Thyroid gland (tissue), 4 donors: ENCODE results near the gene CLSTN2. TPM values are rescaled to one million over a fixed set of nuclear protein-coding genes. Genes with fewer than 3 reads are reported as not detected.
A peak's percentile ranks its signal among the peaks of the same experiment; 100 is the strongest.

Experiments
- DNase-seq, 2 donors: peaks; one replicate each; pipeline ENCODE4 v3.0.0-alpha.2; 2019
- H3K27ac ChIP-seq, 3 donors: fragments of 200-600 bp; sonication (generic); 1 replicate in 2 of 3; 2 replicates in 1 of 3; pipeline ENCODE4 v1.5.1; 2016 to 2019; ENCODE audit warnings: mild to moderate bottlenecking in 1 of 3, moderate library complexity in 1 of 3
- H3K27me3 ChIP-seq: fragments of 200-600 bp; sonication (generic); one replicate; pipeline ENCODE4 v1.5.1; 2019
- H3K36me3 ChIP-seq, 2 donors: fragments of 200-600 bp; sonication (generic); one replicate each; pipeline ENCODE4 v1.5.1; 2016 to 2019
- H3K4me1 ChIP-seq, 2 donors: fragments of 200-600 bp; sonication (generic); one replicate each; pipeline ENCODE4 v1.5.1; 2017 to 2019
- H3K4me3 ChIP-seq, 3 donors: fragments of 200-600 bp; sonication (generic); replicated peaks in 1 of 3; 1 replicate in 2 of 3; 2 replicates in 1 of 3; pipeline ENCODE4 v1.5.1; 2016; ENCODE audit warnings: mild to moderate bottlenecking in 1 of 3
- H3K9me3 ChIP-seq: fragments of 200-600 bp; sonication (generic); one replicate; pipeline ENCODE4 v1.5.1; 2017
- POLR2A ChIP-seq, 2 donors: fragments of 450-650 bp; IDR thresholded peaks; one replicate each; pipeline ENCODE4 v1.6.1; 2017; ENCODE audit warnings: antibody characterized with exemption in 2 of 2, mild to moderate bottlenecking in 2 of 2, moderate library complexity in 1 of 2
- WGBS, 2 donors: methylation state at CpG; one replicate each; pipeline ENCODE4 v1.1.5; 2017; 5-methylcytosine and 5-hydroxymethylcytosine counted together
- intact Hi-C: fragments of 100-400 bp; cut with DNase I; formaldehyde crosslinking; loops from one replicate; pipeline ENCODE4 v1.15.1; 2023
- total RNA-seq, 4 donors: library from RNA; depleted of rRNA; stranded (reverse); fragments of >200 nt; gene quantifications; one replicate each; pipeline ENCODE4 v1.2.3, GENCODE V29; 2016
- TF ChIP-seq, protein P1 (sequence below), 6 experiments: fragments of 200-600 bp in 3 of 6; fragments of 450-650 bp in 3 of 6; sonication (generic) in 3 of 6; IDR thresholded peaks; one replicate each; pipeline ENCODE4 v1.5.1; 2016 to 2019; ENCODE audit warnings: antibody characterized with exemption in 6 of 6, mild to moderate bottlenecking in 2 of 6, inconsistent platforms in 1 of 6, moderate library complexity in 1 of 6

Gene CLSTN2
- total RNA-seq, 4 donors from 2014 or later, result 9.7 to 32.9 (median 15.5) TPM

GRCh38 chr3:140428380-140428779, 493.4 kb downstream of the CLSTN2 start:
- DNase-seq, result no peak
- no peaks in the 10 kb centered on the region for H3K27me3 ChIP-seq
- H3K27ac ChIP-seq, result no peak overlapping the region
- WGBS, 2 donors, result 73 to 79% methylated on average over 3 of the region's 3 CpGs
- no peaks in the 10 kb centered on the region for H3K9me3 ChIP-seq
- intact Hi-C loops, result no loop called here
- peaks cover 0 to 7% of the 10 kb centered on the region in 2 donors for H3K4me1 ChIP-seq
- no peak overlapping the region for H3K4me3 ChIP-seq
- no peaks in the 10 kb centered on the region for H3K36me3 ChIP-seq
- TF ChIP-seq, protein P1, sequence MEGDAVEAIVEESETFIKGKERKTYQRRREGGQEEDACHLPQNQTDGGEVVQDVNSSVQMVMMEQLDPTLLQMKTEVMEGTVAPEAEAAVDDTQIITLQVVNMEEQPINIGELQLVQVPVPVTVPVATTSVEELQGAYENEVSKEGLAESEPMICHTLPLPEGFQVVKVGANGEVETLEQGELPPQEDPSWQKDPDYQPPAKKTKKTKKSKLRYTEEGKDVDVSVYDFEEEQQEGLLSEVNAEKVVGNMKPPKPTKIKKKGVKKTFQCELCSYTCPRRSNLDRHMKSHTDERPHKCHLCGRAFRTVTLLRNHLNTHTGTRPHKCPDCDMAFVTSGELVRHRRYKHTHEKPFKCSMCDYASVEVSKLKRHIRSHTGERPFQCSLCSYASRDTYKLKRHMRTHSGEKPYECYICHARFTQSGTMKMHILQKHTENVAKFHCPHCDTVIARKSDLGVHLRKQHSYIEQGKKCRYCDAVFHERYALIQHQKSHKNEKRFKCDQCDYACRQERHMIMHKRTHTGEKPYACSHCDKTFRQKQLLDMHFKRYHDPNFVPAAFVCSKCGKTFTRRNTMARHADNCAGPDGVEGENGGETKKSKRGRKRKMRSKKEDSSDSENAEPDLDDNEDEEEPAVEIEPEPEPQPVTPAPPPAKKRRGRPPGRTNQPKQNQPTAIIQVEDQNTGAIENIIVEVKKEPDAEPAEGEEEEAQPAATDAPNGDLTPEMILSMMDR (IDR thresholded peaks at IDR 0.05), result no peak
- no peak for TF ChIP-seq POLR2A (IDR thresholded peaks at IDR 0.05)

DNA sequence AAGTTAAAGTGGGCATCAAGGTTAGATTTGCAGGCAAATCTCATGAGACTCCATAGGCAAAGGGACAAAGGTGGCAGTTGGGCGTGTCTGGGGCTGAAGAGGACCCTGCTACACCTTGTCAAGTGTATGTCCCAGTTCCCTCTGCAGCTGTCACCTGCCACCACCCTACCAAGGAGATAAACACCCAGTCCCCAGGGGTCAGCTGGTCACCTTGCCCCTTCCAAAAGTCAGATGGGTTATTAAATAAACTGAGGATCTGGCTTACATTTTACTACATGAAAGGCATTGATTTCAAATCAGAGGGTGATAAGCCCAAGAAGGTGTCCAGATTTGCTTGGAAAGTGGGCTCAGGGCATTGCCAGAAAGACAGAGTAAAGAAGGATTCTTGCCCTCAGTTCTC, 494.8 kb downstream of the CLSTN2 start:
- H3K27me3 ChIP-seq, result no peaks in the 10 kb centered on the region
- H3K4me1 ChIP-seq, result peaks cover 0 to 7% of the 10 kb centered on the region in 2 donors
- H3K4me3 ChIP-seq, result no peak overlapping the region
- H3K27ac ChIP-seq, result no peak overlapping the region
- 80 to 100% methylated on average over 1 of the region's 1 CpG for WGBS, 2 donors
- intact Hi-C loops, result no loop called here
- TF ChIP-seq, protein P1 (IDR thresholded peaks at IDR 0.05), result no peak
- no peak for TF ChIP-seq POLR2A (IDR thresholded peaks at IDR 0.05)
- no peaks in the 10 kb centered on the region for H3K9me3 ChIP-seq
- no peak for DNase-seq
- no peaks in the 10 kb centered on the region for H3K36me3 ChIP-seq

- Histone ChIP-seq H3K9me3 (no peaks in the 10 kb centered on the region), H3K36me3 (no peaks in the 10 kb centered on the region), H3K4me1 (peaks cover 0 to 7% of the 10 kb centered on the region in 2 donors), H3K27ac (no peak overlapping the region), H3K4me3 (no peak overlapping the region), H3K27me3 (no peaks in the 10 kb centered on the region)
- WGBS, 2 donors, result 95 to 96% methylated on average over 7 of the region's 7 CpGs
- intact Hi-C loops, result no loop called here
- TF ChIP-seq, protein P1 (IDR thresholded peaks at IDR 0.05), result no peak
- no peak for TF ChIP-seq POLR2A (IDR thresholded peaks at IDR 0.05)
- DNase-seq, result no peak
These were observed 495.5 kb downstream of the CLSTN2 start for GRCh38 chr3:140430494-140430893.

GRCh38 chr3:140432229-140432669, 497.3 kb downstream of the CLSTN2 start:
- Histone ChIP-seq H3K27me3 (no peaks in the 10 kb centered on the region), H3K27ac (no peak overlapping the region), H3K4me3 (no peak overlapping the region), H3K9me3 (no peaks in the 10 kb centered on the region), H3K4me1 (peaks cover 0 to 7% of the 10 kb centered on the region in 2 donors), H3K36me3 (no peaks in the 10 kb centered on the region)
- WGBS, 2 donors, result 26 to 33% methylated on average over 4 to 8 of the region's 8 CpGs
- intact Hi-C loops, result no loop called here
- TF ChIP-seq, protein P1 (IDR thresholded peaks at IDR 0.05), result no peak
- TF ChIP-seq POLR2A (IDR thresholded peaks at IDR 0.05), result no peak
- DNase-seq, result peak; percentile 46 to 58

- DNase-seq, result no peak
- H3K4me1 ChIP-seq, result peaks cover 0 to 7% of the 10 kb centered on the region in 2 donors
- H3K9me3 ChIP-seq, result no peaks in the 10 kb centered on the region
- 97 to 100% methylated on average over 2 of the region's 2 CpGs for WGBS, 2 donors
- no peak overlapping the region for H3K27ac ChIP-seq
- TF ChIP-seq, protein P1 (IDR thresholded peaks at IDR 0.05), result no peak
- no peak for TF ChIP-seq POLR2A (IDR thresholded peaks at IDR 0.05)
- no peaks in the 10 kb centered on the region for H3K27me3 ChIP-seq
- no peak overlapping the region for H3K4me3 ChIP-seq
- no peaks in the 10 kb centered on the region for H3K36me3 ChIP-seq
- intact Hi-C loops, result no loop called here
These were observed 498.4 kb downstream of the CLSTN2 start for GRCh38 chr3:140433431-140433830.
